ENCODE measurements around the gene ATOSA. TPM values are rescaled to one million over a fixed set of nuclear protein-coding genes. Genes with fewer than 3 reads are reported as not detected.

ATOSA gene
- total and polyA plus RNA-seq, 8 donors: 34.5 to 79.0 (median 59.6) TPM

GRCh38 chr15:52680761-52681160, 1.6 kb upstream of the ATOSA start:
- intact Hi-C loops (cut with DNase I): no loop called here
- Histone ChIP-seq H3K36me3 (no peaks in the 10 kb centered on the region), H3K9me3 (no peaks in the 10 kb centered on the region), H3K4me1 (peaks cover 0 to 30% of the 10 kb centered on the region in 2 donors), H3K27me3 (no peaks in the 10 kb centered on the region), H3K4me3 (no peak overlapping the region), H3K27ac (no peak overlapping the region)
- ATAC-seq (no peak), DNase-seq (no peak)
- TF ChIP-seq CTCF (IDR thresholded peaks at IDR 0.05): no peak

DNA sequence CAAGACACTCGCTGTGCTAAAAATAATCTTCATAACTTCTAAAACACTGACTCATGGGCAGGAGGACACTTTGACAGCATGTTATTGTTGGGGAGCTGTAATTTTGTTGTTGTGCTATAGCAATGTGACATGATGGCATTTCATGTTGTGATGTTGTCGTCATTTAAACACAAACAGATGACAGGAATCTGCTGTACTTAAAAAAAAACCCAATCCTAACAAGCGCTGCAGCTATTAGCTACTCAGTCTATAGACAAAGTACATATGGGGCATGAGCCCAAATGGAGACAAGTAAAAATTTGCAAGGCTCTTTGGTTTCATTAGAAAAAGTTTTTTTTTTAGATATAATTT, 828 bp upstream of the ATOSA start:
- intact Hi-C loops (cut with DNase I): no loop called here
- no peak for ATAC-seq

DNA sequence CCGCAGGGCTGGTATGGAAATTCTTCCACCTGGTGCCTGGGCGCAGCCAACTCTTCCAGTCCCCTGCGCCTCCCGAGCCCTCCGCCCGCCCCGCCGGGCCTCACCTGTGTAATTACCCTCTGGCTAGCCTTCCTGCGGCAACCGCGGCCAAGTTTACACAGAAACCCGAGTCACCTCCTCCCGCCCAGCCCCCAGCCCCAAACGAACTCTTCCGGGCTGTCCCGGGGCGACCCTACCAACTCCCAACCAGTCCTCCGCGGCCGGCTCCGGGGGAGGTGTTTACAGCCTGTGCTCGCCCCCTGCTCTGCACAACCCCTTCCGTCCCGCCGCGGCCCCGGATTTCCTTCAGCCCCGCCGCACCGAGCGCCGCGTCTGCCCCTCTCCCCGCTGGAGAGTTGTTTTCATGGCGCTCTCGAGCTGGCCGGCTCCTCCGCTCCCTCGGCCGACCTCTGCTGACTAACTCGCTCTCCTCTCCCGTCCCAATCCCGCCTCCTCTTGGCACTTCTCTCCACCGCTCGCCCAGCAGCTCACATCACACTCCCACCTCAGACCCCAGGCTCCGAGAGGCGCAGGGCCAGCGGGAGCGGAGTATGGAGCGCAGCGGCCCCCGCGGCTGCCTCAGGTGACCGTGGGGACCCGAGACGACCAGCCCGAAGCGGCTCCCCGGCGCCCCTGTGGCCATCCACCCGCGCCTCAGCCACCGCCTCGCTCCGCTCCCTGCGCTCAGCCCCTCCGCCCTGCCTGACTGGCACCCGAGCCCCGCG, 538 bp downstream of the ATOSA start:
- Histone ChIP-seq H3K27ac (peak overlapping the region; percentile 97), H3K4me3 (peak overlapping the region; percentile 84 to 90), H3K4me1 (peaks cover 0 to 48% of the 10 kb centered on the region in 2 donors), H3K27me3 (no peaks in the 10 kb centered on the region), H3K9me3 (no peaks in the 10 kb centered on the region), H3K36me3 (no peaks in the 10 kb centered on the region)
- DNase-seq (peak; percentile 74 to 91 (median 76)), ATAC-seq (peak; percentile 72)
- no peak for TF ChIP-seq CTCF (IDR thresholded peaks at IDR 0.05)
- intact Hi-C loops (cut with DNase I): no loop called here

More for the DNA sequence above, 828 bp upstream of the ATOSA start:
- Histone ChIP-seq H3K27ac (peak overlapping the region in 1 of 2 donors; percentile 97), H3K27me3 (no peaks in the 10 kb centered on the region), H3K9me3 (no peaks in the 10 kb centered on the region), H3K4me1 (peaks cover 0 to 36% of the 10 kb centered on the region in 2 donors), H3K4me3 (peak overlapping the region; percentile 84 to 90), H3K36me3 (no peaks in the 10 kb centered on the region)
- DNase-seq: peak in 2 of 4 donors; percentile 19 to 26
- TF ChIP-seq CTCF (IDR thresholded peaks at IDR 0.05): no peak

DNA sequence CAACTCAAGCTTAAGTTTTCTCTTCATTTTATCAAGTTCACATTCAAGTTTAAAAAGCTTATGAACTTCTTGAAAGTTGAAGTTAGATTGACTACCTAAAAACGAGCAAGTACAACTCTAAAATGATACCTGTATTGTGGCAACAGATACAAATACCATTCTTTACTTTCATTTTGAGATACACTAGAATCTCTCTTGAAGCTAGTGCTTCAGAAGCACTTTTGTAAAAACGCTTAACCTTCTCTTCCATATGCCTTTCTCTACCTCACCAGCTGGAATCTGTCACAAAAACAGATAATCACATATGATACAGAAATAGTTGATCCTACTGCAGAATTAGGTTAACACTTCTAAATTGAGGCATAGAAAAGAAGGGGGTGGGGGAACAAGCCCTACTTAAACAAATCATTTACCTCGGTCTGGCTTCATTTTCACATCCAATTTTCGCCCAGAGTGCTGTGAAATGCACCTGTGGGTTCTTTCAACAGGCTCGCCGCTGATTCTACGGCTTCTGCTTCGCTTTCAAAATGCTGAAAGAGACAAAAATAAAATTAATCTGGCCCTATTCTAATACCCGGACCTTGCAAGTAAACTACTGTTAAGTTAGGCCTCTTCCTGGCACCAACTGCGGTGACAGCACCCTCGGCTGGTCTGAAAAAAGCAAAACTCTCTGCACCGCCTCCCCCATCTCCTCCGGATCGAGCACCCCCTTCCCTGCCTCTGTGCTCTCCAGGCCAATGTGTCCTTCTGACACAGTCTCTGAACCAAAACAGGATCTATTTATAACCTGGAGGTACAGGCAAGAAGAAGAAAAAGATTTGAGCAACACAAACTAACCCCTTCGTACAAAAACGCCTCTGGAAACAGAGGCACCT, 1.4 kb downstream of the ATOSA start:
- no peaks in the 10 kb centered on the region for H3K9me3 ChIP-seq
- peaks cover 0 to 52% of the 10 kb centered on the region in 2 donors for H3K4me1 ChIP-seq
- H3K4me3 ChIP-seq: peak overlapping the region; percentile 84 to 90
- DNase-seq (peak; percentile 59 to 81 (median 76)), ATAC-seq (peak; percentile 66)
- H3K36me3 ChIP-seq: no peaks in the 10 kb centered on the region
- no peaks in the 10 kb centered on the region for H3K27me3 ChIP-seq
- intact Hi-C loops (cut with DNase I): no loop called here
- TF ChIP-seq CTCF (IDR thresholded peaks at IDR 0.05): no peak
- peak overlapping the region; percentile 97 for H3K27ac ChIP-seq

DNA sequence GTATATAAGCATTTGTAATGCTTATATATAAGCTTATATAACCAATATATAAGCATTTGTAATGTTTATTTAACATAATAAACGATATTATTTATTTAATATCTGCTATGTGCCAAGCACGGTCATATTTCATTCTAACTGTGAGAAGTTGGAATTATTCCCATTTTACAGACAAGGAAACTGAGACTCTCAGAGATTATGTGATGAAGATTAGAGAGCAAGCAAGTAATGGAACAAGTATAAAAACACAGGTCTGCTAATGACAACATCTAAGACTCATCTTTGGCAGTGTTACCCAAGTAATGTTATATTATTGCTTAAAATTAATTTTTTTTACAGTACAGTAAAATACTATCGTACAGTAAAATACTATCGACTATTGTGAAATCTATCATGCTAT, 4.4 kb downstream of the ATOSA start:
- Histone ChIP-seq H3K4me1 (peaks cover 0 to 54% of the 10 kb centered on the region in 2 donors), H3K9me3 (no peaks in the 10 kb centered on the region), H3K27ac (no peak overlapping the region), H3K36me3 (peaks cover 0 to 19% of the 10 kb centered on the region in 2 donors), H3K27me3 (no peaks in the 10 kb centered on the region), H3K4me3 (no peak overlapping the region)
- DNase-seq: no peak
- intact Hi-C loops (cut with DNase I): no loop called here
- TF ChIP-seq CTCF (IDR thresholded peaks at IDR 0.05): no peak
- no peak for ATAC-seq
